ENCODE measurements around the gene C19orf73.
A peak's percentile ranks its signal among the peaks of the same experiment; 100 is the strongest.
"Not testable (repeated sequence)": the region's sequence is repeated elsewhere in the genome, so short reads cannot be mapped to it uniquely, and the experiment has no call there.

The C19orf73 gene

DNA sequence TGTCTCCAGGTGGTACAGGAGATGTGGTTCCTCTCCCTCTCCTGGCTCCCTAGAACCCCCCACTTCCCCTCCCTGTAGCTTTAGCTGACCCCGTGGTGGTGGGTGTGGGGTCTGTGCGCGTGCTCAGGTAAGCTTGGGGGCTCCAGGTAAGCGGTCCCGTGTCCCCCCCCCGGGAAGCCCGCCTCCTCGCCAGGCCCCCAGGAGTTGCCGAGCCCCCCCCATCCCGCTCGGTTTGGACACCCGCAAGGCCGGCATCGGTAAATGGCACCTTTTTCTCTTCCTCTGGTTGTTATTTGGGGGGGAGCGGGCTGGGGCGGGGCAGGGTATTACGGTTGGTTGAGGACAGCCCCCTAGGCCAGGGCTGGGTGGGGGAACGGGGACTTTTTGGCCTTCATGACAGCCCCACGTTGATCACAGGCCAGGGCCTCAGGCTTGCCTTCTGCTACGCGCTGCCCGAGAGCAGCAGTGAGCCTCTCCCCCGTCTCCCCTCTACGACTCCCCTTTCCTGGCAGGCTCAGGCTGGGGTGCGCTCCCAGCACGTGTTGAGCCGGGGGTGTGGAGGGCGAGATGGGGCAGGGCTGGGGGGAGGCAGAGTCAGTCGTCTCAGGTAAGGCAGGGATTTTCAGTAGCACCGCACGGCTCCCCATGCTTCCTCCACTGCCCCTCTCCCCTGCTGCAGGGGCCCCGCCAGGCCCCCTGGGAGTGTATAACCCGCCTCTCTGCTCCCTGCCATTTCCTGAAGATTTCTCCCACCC lies 15.4 kb downstream of the C19orf73 start:
- no peak for DNase-seq (ENCODE audit: low read depth in 2 of 3, low spot score in 2 of 3)

DNA sequence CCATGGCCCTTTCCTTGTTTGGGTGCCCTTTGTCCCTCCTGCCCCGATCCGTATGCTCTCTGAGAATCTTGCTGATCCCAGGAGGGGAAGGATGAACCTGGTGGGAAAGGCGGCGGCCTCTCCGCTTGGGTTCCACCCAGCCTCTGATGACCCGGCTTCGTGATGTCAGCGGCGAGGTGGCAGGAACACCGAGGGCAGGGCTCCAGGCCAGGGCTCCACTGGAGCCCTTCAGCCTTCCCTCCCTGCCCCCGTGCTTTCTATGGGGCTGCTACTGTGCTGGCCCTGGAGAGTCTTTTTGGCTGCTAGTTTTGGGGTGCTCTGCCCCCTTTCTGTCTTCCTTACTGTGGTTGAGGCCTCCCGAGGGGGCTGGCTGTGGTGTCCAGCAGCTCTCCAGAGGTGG lies 16.6 kb downstream of the C19orf73 start:
- DNase-seq (ENCODE audit: low read depth in 2 of 3, low spot score in 2 of 3) = no peak

- no peak for DNase-seq (ENCODE audit: low read depth in 2 of 3, low spot score in 2 of 3)
These were observed 17.8 kb downstream of the C19orf73 start for GRCh38 chr19:49101160-49101559.

DNA sequence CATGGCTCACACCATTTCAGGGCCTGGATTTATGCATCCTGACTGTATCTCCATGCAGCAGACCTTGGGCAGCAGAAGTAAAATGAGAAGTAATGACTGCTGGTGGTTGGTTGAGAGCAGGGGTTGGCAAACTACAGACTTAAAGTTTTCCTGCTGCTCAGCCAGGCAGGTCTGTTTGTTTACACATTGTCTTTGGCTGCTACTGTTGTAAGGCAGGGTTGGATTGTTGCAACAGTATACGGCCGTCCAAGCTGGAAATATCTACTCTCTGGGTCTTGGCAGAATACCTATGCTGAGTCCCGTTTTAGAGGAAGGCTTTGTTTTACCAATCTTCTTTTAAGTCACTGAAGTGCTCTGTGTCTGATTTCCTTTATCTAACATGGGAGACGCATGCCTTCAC lies 20.1 kb downstream of the C19orf73 start:
- no peak for DNase-seq (ENCODE audit: low read depth in 2 of 3, low spot score in 2 of 3)

- peak in 1 of 3 experiments; percentile 50 for DNase-seq (ENCODE audit: low read depth in 2 of 3, low spot score in 2 of 3)
These were observed 21.3 kb downstream of the C19orf73 start for GRCh38 chr19:49097453-49098288.

DNA sequence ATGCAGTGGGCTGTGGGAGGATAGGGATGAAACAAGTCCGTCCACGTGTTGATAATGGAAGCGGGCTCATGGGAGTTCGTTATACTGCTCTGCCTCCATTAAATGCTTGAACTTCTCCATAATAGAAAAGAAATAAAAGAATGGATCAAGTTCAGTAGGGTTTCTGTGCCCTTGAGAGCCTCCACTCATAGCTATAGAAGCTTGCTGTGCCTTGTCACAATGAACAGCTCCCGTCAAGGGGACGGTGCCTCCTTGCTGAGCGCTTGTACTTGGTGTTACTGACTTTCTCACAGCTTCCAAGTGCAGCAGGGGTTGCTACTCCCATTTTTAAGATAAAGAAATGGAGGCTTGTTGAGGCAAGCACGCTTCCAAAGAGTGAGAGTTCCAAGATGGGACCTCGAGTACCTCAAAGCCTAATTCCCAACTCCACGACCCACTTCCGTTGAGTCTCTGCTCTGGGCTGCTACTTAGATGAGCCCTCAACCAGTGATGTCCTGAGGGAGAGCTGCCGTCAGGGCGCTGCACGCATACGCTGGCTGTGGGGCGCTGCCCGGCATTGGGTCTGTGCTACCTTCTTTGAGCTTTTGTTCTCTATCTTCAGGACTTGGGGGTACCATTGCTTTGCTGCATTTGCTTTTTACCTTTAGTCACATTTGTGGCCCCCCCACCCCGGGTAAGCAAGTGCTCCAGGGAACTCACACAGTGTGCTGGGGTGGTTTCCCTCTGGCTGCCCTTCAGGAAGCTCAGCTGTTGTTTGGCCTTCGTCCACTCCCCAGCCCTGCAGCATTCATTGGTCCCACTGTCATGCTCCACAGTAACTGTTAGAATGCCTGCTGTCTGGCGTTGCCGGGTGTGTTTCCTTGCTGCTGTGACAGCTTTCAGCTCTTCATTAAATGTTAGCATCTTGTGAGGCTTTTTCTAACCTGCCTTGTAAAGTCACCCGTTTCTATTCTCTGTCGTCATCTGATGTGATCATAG lies 24.1 kb downstream of the C19orf73 start:
- DNase-seq (ENCODE audit: low read depth in 2 of 3, low spot score in 2 of 3) = no peak

- no peak for DNase-seq (ENCODE audit: low read depth in 2 of 3, low spot score in 2 of 3)
These were observed 26.3 kb downstream of the C19orf73 start for GRCh38 chr19:49092686-49093085.

- DNase-seq (ENCODE audit: low read depth in 2 of 3, low spot score in 2 of 3) = no peak
These were observed 27.4 kb downstream of the C19orf73 start for GRCh38 chr19:49091391-49092038.

DNA sequence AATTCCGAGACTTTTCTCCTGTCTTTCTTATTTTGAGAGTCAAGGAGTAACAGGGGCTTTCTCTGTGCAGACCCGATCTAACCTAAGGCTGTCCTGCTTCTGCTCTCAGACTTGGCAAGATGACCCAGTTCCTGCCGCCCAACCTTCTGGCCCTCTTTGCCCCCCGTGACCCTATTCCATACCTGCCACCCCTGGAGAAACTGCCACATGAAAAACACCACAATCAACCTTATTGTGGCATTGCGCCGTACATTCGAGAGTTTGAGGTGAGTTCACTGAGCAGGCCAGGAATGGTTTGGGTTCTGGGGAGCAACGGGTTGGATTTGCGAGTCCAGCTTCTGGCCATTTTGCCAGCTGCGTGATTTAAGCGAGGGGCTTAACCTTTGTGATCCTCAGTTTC lies 32.6 kb downstream of the C19orf73 start:
- no peak for DNase-seq (ENCODE audit: low read depth in 2 of 3, low spot score in 2 of 3)

DNA sequence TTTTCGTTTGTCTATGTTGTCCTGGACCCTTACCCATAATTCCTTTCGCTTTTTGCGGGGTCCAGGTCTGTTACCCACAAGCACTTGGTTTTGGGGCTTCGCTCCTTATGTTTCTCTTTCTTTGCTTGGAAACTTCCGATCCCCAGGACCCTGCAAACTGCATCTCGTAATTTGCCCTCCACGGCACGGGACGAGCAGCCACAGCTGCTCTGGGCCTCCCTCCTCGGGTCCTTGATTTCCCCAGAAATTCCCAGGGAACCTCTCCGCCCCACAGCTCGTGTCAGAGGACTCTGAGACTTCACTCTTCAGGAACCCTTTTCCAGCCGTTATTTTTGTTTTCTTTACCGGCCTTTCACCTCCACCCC lies 33.1 kb downstream of the C19orf73 start:
- no peak for DNase-seq (ENCODE audit: low read depth in 2 of 3, low spot score in 2 of 3)

- DNase-seq (ENCODE audit: low read depth in 2 of 3, low spot score in 2 of 3) = peak; percentile 93 to 99 (median 97)
These were observed 33.7 kb downstream of the C19orf73 start, which contains the start of gene SNRNP70 for GRCh38 chr19:49085020-49085867. SNRNP70 (plus strand) TSS chr19:49085451; CDS start chr19:49086415, 964 bp downstream.

GRCh38 chr19:49084206-49085019 lies 34.5 kb downstream of the C19orf73 start:
- DNase-seq (ENCODE audit: low read depth in 2 of 3, low spot score in 2 of 3) = no peak

DNA sequence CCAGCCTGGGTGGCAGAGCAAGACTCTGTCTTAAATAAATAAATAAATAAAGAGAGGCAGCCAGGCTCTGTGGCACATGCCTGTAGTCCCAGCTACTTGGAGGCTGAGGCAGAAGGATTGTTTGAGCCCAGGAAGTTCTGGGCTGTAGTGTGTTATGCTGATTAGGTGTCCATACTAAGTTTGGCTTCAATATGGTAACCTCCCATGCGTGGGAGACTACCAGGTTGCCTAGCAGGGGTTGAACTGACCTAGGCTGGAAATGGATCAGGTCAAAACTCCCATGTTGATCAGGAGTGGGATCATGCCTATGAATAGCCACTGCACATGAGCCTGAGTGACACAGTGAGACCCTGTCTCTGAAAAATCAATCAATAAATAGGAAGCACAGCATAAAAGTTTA lies 37.7 kb downstream of the C19orf73 start:
- no peak for DNase-seq (ENCODE audit: low read depth in 2 of 3, low spot score in 2 of 3)

- DNase-seq (ENCODE audit: low read depth in 2 of 3, low spot score in 2 of 3) = no peak
These were observed 38.6 kb downstream of the C19orf73 start for GRCh38 chr19:49080392-49080791.

GRCh38 chr19:49074869-49075268 lies 44.1 kb downstream of the C19orf73 start:
- not testable (repeated sequence) for DNase-seq (ENCODE audit: low read depth in 2 of 3, low spot score in 2 of 3)

GRCh38 chr19:49073514-49074378 lies 45.2 kb downstream of the C19orf73 start:
- no peak for DNase-seq (ENCODE audit: low read depth in 2 of 3, low spot score in 2 of 3)

- DNase-seq (ENCODE audit: low read depth in 2 of 3, low spot score in 2 of 3) = no peak
These were observed 46.9 kb downstream of the C19orf73 start for GRCh38 chr19:49071860-49072547.

All from activated CD8-positive, alpha-beta memory T cell treated with anti-CD3 and anti-CD28 coated beads for 48 hours (primary cell).